Smooth muscle cell (in vitro differentiated cells): Measurements from ENCODE around the gene NCAM1. TPM values are rescaled to one million over a fixed set of nuclear protein-coding genes. Genes with fewer than 3 reads are reported as not detected.

ENCODE experiments used
- DNase-seq: peaks from one replicate; lab custom pipeline; 2025; ENCODE audit not compliant: unreplicated experiment; lab: John Stamatoyannopoulos, UW
- H2AFZ ChIP-seq: fragments of 200-600 bp; sonication (generic); 2 replicates; pipeline ENCODE4 v1.6.0; 2016; ENCODE audit warnings: antibody characterized with exemption, low read depth, mild to moderate bottlenecking
- H3F3A ChIP-seq: fragments of 200-600 bp; sonication (generic); 2 replicates; pipeline ENCODE4 v1.6.0; 2017; ENCODE audit warnings: antibody characterized with exemption, low read depth
- H3K27ac ChIP-seq: fragments of 200-600 bp; sonication (generic); 2 replicates; pipeline ENCODE4 v1.5.1; 2016; ENCODE audit warnings: low read depth, mild to moderate bottlenecking
- H3K27me3 ChIP-seq: fragments of 200-600 bp; sonication (generic); 2 replicates; pipeline ENCODE4 v1.6.1; 2016; ENCODE audit warnings: low read depth, mild to moderate bottlenecking
- H3K36me3 ChIP-seq: fragments of 200-600 bp; sonication (generic); 2 replicates; pipeline ENCODE4 v1.5.1; 2016; ENCODE audit warnings: low read depth
- H3K4me1 ChIP-seq: fragments of 200-600 bp; sonication (generic); 2 replicates; pipeline ENCODE4 v1.5.1; 2016; ENCODE audit warnings: low read depth
- H3K4me2 ChIP-seq: fragments of 200-600 bp; sonication (generic); 2 replicates; pipeline ENCODE4 v1.6.0; 2016; ENCODE audit warnings: mild to moderate bottlenecking
- H3K4me3 ChIP-seq: fragments of 200-600 bp; sonication (generic); 2 replicates; pipeline ENCODE4 v1.5.1; 2016; ENCODE audit warnings: mild to moderate bottlenecking
- H3K79me2 ChIP-seq: fragments of 200-600 bp; sonication (generic); 2 replicates; pipeline ENCODE4 v1.6.0; 2016; ENCODE audit warnings: low read depth, mild to moderate bottlenecking
- H3K9ac ChIP-seq: fragments of 200-600 bp; sonication (generic); 2 replicates; pipeline ENCODE4 v1.6.0; 2016; ENCODE audit warnings: low read depth
- H3K9me3 ChIP-seq: fragments of 200-600 bp; sonication (generic); replicated peaks from 2 replicates; pipeline ENCODE4 v1.5.1; 2016; ENCODE audit warnings: low read depth
- H4K20me1 ChIP-seq: fragments of 200-600 bp; sonication (generic); 2 replicates; pipeline ENCODE4 v1.6.0; 2016; ENCODE audit warnings: low read depth
- WGBS: methylation state at CpG from one replicate; pipeline ENCODE4 v1.1.7; 2016; ENCODE audit warnings: low lambda C conversion rate; 5-methylcytosine and 5-hydroxymethylcytosine counted together
- polyA plus RNA-seq: library from polyadenylated mRNA; unstranded; fragments of >200 nt; fragmentation: Nextera tagmentation; extraction: Ambion mirVana; gene quantifications from 2 replicates; pipeline ENCODE4 v1.2.1, GENCODE V29; 2016
- total RNA-seq: library from RNA; depleted of rRNA; stranded (reverse); fragments of >200 nt; gene quantifications from 2 replicates; pipeline ENCODE4 v1.2.3, GENCODE V29; 2014
- TF ChIP-seq, protein P1 (sequence below): fragments of 200-600 bp; sonication (generic); IDR thresholded peaks from 2 replicates; pipeline ENCODE4 v1.5.1; 2017; ENCODE audit warnings: borderline replicate concordance, mild to moderate bottlenecking, antibody characterized with exemption; ENCODE audit not compliant: insufficient read depth, poor library complexity, severe bottlenecking

NCAM1 gene
- total and polyA plus RNA-seq, 2 experiments from 2014 or later, result 8.1 to 12.0 TPM

GRCh38 chr11:113106507-113106906 lies 145.3 kb downstream of the NCAM1 start:
- H3K9me3 ChIP-seq, result no peaks in the 10 kb centered on the region
- H3F3A ChIP-seq, result peaks cover 10% of the 10 kb centered on the region
- no peaks in the 10 kb centered on the region for H3K79me2 ChIP-seq
- H3K4me1 ChIP-seq, result peaks cover 8% of the 10 kb centered on the region
- H2AFZ ChIP-seq, result no peak overlapping the region
- no peaks in the 10 kb centered on the region for H3K27me3 ChIP-seq
- no peak for DNase-seq
- no peaks in the 10 kb centered on the region for H4K20me1 ChIP-seq
- H3K4me2 ChIP-seq, result peak overlapping the region; percentile 32
- TF ChIP-seq, protein P1, sequence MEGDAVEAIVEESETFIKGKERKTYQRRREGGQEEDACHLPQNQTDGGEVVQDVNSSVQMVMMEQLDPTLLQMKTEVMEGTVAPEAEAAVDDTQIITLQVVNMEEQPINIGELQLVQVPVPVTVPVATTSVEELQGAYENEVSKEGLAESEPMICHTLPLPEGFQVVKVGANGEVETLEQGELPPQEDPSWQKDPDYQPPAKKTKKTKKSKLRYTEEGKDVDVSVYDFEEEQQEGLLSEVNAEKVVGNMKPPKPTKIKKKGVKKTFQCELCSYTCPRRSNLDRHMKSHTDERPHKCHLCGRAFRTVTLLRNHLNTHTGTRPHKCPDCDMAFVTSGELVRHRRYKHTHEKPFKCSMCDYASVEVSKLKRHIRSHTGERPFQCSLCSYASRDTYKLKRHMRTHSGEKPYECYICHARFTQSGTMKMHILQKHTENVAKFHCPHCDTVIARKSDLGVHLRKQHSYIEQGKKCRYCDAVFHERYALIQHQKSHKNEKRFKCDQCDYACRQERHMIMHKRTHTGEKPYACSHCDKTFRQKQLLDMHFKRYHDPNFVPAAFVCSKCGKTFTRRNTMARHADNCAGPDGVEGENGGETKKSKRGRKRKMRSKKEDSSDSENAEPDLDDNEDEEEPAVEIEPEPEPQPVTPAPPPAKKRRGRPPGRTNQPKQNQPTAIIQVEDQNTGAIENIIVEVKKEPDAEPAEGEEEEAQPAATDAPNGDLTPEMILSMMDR, result no peak
- H3K4me3 ChIP-seq, result no peak overlapping the region
- 7% methylated on average over 2 of the region's 2 CpGs for WGBS
- peak overlapping the region; percentile 14 for H3K27ac ChIP-seq
- H3K36me3 ChIP-seq, result no peaks in the 10 kb centered on the region
- no peak overlapping the region for H3K9ac ChIP-seq

DNA sequence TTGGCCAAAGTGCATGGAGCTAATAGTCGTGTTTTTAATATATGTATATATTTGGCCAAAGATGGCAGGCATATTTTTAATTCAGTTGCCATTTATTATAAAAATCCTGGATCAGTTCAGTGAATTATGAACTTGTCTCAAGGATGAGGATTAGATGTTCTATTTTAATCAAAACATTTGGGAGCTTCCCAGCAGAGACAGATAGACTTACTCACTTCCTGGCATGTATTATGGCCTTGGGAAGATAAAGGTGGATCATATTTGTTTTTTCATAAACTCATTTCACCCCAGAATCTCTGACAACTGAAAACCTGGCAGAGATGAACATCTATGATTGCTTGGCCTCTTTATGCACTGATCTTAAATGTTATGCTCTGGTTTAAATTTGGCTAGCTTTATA lies 148.8 kb downstream of the NCAM1 start:
- Histone ChIP-seq H3K36me3 (no peaks in the 10 kb centered on the region), H3K4me2 (no peak overlapping the region), H4K20me1 (no peaks in the 10 kb centered on the region), H3K27me3 (no peaks in the 10 kb centered on the region), H2AFZ (no peak overlapping the region), H3K9me3 (no peaks in the 10 kb centered on the region), H3K9ac (no peak overlapping the region), H3K4me1 (peaks cover 8% of the 10 kb centered on the region), H3K79me2 (no peaks in the 10 kb centered on the region), H3F3A (peaks cover 10% of the 10 kb centered on the region), H3K27ac (no peak overlapping the region), H3K4me3 (no peak overlapping the region)
- DNase-seq, result no peak
- 96% methylated on average over 1 of the region's 1 CpG for WGBS
- TF ChIP-seq, protein P1, result no peak

DNA sequence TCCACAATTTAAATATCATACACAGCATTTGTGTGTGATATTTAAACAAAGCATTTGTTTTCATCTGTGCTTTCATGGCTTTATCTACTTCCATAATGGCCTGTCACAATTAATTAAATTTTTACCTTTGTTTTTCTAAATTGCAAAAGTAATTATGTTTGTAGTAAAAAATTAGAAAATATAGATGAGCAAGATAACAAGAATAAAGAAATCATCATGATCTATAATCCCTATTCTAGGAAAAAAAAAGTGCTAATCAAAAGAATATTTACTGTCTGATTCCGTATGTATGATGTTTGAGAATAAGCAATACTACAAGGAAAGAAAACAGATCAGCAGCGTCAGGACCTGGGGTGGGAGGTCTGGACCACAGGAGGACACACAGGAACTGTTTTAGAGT lies 149.9 kb downstream of the NCAM1 start:
- DNase-seq, result no peak
- Histone ChIP-seq H3K9me3 (no peaks in the 10 kb centered on the region), H2AFZ (no peak overlapping the region), H3K27ac (no peak overlapping the region), H3K4me1 (peaks cover 7% of the 10 kb centered on the region), H3K79me2 (no peaks in the 10 kb centered on the region), H3K4me3 (no peak overlapping the region), H3K27me3 (no peaks in the 10 kb centered on the region), H3F3A (peaks cover 8% of the 10 kb centered on the region), H4K20me1 (no peaks in the 10 kb centered on the region), H3K9ac (no peak overlapping the region), H3K4me2 (no peak overlapping the region), H3K36me3 (no peaks in the 10 kb centered on the region)
- TF ChIP-seq, protein P1, result no peak
- 90% methylated on average over 2 of the region's 2 CpGs for WGBS

- no peaks in the 10 kb centered on the region for H3K4me1 ChIP-seq
- no peaks in the 10 kb centered on the region for H3K9me3 ChIP-seq
- no peak overlapping the region for H3K9ac ChIP-seq
- H3K4me2 ChIP-seq, result no peak overlapping the region
- no peaks in the 10 kb centered on the region for H3F3A ChIP-seq
- H2AFZ ChIP-seq, result no peak overlapping the region
- TF ChIP-seq, protein P1, result no peak
- H3K36me3 ChIP-seq, result no peaks in the 10 kb centered on the region
- H3K27ac ChIP-seq, result no peak overlapping the region
- H3K79me2 ChIP-seq, result no peaks in the 10 kb centered on the region
- 87% methylated on average over 3 of the region's 3 CpGs for WGBS
- no peak overlapping the region for H3K4me3 ChIP-seq
- no peaks in the 10 kb centered on the region for H4K20me1 ChIP-seq
- H3K27me3 ChIP-seq, result no peaks in the 10 kb centered on the region
- DNase-seq, result no peak
These were observed 151.1 kb downstream of the NCAM1 start for GRCh38 chr11:113112307-113112706.
